ENCODE measurements around the gene XPNPEP1. TPM values are rescaled to one million over a fixed set of nuclear protein-coding genes. Genes with fewer than 3 reads are reported as not detected.

XPNPEP1 gene
- total RNA-seq, 2 donors from 2014 or later = 39.2 to 50.2 TPM

DNA sequence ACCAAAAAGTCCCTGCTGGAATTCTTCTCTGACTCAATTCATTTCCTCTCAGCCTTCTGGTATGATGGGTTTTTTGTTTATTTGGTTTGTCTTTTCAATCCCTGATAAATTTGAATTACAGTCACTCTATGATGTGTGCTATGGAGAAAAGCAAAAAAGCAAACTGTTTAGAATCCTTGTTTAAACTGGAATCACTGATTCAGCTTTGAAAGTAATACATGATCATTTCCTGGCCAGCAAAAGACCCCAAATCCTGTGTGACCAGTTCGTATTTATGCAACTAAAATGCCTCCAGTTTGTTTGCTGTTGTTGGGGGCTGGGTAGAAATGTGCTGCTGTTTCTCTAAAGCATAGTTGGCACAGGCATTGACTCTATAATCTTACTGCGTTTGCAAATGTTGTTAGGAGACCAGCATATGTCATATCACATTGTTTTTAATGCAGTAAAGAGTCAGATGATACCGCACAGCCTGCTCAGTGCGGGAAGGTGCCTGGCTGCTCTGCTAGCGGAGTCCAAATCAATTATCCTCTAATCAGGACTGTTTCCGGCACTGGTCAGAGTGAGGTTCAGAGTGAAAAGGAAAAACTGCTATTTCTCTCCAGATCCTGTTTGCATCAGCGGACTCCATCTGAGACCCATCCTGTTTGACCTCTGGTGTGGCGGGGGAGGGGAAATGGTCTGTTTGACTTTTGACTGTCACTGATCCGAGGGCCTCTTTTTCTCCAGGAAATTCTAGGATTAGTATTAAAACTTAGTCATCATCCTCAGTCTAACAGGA lies 43.8 kb upstream of the XPNPEP1 start:
- peak; percentile 66 for DNase-seq
- Histone ChIP-seq H3K4me1 (ENCODE audit: control insufficient read depth, insufficient read depth, low read length) (peaks cover 39% of the 10 kb centered on the region), H3K27ac (ENCODE audit: low read depth, low read length) (no peak overlapping the region), H3K4me3 (ENCODE audit: low read length) (no peak overlapping the region), H3K9me3 (ENCODE audit: control insufficient read depth, low read length) (no peaks in the 10 kb centered on the region), H3K36me3 (ENCODE audit: control insufficient read depth, insufficient read depth, low read length) (no peaks in the 10 kb centered on the region), H3K27me3 (ENCODE audit: control insufficient read depth, insufficient read depth, low read length, poor library complexity, severe bottlenecking) (no peaks in the 10 kb centered on the region), H3K9ac (ENCODE audit: extremely low read depth, low read length, poor library complexity, severe bottlenecking) (no peak overlapping the region)
- TF ChIP-seq, protein P1, sequence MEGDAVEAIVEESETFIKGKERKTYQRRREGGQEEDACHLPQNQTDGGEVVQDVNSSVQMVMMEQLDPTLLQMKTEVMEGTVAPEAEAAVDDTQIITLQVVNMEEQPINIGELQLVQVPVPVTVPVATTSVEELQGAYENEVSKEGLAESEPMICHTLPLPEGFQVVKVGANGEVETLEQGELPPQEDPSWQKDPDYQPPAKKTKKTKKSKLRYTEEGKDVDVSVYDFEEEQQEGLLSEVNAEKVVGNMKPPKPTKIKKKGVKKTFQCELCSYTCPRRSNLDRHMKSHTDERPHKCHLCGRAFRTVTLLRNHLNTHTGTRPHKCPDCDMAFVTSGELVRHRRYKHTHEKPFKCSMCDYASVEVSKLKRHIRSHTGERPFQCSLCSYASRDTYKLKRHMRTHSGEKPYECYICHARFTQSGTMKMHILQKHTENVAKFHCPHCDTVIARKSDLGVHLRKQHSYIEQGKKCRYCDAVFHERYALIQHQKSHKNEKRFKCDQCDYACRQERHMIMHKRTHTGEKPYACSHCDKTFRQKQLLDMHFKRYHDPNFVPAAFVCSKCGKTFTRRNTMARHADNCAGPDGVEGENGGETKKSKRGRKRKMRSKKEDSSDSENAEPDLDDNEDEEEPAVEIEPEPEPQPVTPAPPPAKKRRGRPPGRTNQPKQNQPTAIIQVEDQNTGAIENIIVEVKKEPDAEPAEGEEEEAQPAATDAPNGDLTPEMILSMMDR (conservative IDR thresholded peaks at IDR 0.05) = no peak
- peak overlapping the region; percentile 55 for H3K27ac Mint-ChIP-seq
- 83 to 89% methylated on average over 6 to 9 of the region's 9 CpGs for WGBS, 2 experiments (ENCODE audit: insufficient coverage in 1 of 2, insufficient read length in 1 of 2)
- H3K9me3 Mint-ChIP-seq = no peaks in the 10 kb centered on the region
- no peaks in the 10 kb centered on the region for H3K36me3 Mint-ChIP-seq (ENCODE audit: low read depth)
- no peaks in the 10 kb centered on the region for H3K27me3 Mint-ChIP-seq (ENCODE audit: insufficient read depth)
- H3K4me3 Mint-ChIP-seq = peak overlapping the region; percentile 20
- peaks cover 47% of the 10 kb centered on the region for H3K4me1 Mint-ChIP-seq

DNA sequence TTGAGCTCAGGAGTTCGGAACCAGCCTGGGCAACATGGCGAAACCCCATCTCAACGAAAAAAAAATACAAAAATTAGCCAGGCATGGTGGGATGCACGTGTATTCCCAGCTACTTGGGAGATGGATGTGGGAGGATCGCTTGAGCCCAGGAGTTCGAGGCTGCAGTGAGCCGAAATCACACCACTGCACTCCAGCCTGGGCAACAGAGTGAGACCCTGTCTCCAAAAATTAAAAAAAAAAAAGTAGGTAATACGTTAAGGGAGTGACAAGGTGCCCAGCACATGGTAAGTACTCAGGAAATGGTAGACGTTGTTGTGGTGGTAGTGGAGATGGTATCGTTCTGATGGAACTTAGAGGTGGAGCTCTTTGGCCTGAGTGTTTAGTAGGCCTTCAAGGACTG lies 41.0 kb upstream of the XPNPEP1 start:
- Histone ChIP-seq H3K4me1 (ENCODE audit: control insufficient read depth, insufficient read depth, low read length) (peaks cover 36% of the 10 kb centered on the region), H3K9ac (ENCODE audit: extremely low read depth, low read length, poor library complexity, severe bottlenecking) (no peak overlapping the region), H3K4me3 (ENCODE audit: low read length) (no peak overlapping the region), H3K27me3 (ENCODE audit: control insufficient read depth, insufficient read depth, low read length, poor library complexity, severe bottlenecking) (no peaks in the 10 kb centered on the region), H3K36me3 (ENCODE audit: control insufficient read depth, insufficient read depth, low read length) (no peaks in the 10 kb centered on the region), H3K9me3 (ENCODE audit: control insufficient read depth, low read length) (no peaks in the 10 kb centered on the region), H3K27ac (ENCODE audit: low read depth, low read length) (no peak overlapping the region)
- no peak for DNase-seq
- no peaks in the 10 kb centered on the region for H3K9me3 Mint-ChIP-seq
- peak overlapping the region; percentile 41 for H3K27ac Mint-ChIP-seq
- no peak overlapping the region for H3K4me3 Mint-ChIP-seq
- H3K36me3 Mint-ChIP-seq (ENCODE audit: low read depth) = no peaks in the 10 kb centered on the region
- peaks cover 52% of the 10 kb centered on the region for H3K4me1 Mint-ChIP-seq
- WGBS, 2 experiments (ENCODE audit: insufficient coverage in 1 of 2, insufficient read length in 1 of 2) = 93 to 94% methylated on average over 9 to 10 of the region's 10 CpGs
- H3K27me3 Mint-ChIP-seq (ENCODE audit: insufficient read depth) = no peaks in the 10 kb centered on the region
- TF ChIP-seq, protein P1 (conservative IDR thresholded peaks at IDR 0.05) = no peak

DNA sequence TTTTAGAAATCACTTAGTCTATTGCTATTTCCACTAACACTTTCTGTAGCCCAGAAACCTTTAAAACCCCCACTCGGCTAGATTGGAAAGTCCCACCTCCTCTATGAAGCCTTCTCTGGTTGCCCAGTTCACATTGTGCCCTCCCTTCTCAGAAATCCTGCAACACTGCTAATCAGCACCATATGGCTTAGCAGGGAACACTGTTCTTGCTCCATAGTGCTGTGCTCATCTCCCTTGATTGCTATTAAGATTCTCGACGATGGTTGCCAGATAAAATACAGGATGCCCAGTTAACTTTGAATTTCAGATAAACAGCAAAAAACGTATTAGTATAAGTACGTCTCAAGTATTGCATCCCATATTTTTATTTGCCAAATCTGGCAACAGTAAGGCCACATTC lies 40.1 kb upstream of the XPNPEP1 start:
- no peak overlapping the region for H3K4me3 Mint-ChIP-seq
- peaks cover 46% of the 10 kb centered on the region for H3K4me1 Mint-ChIP-seq
- Histone ChIP-seq H3K4me1 (ENCODE audit: control insufficient read depth, insufficient read depth, low read length) (peaks cover 31% of the 10 kb centered on the region), H3K9me3 (ENCODE audit: control insufficient read depth, low read length) (no peaks in the 10 kb centered on the region), H3K27me3 (ENCODE audit: control insufficient read depth, insufficient read depth, low read length, poor library complexity, severe bottlenecking) (no peaks in the 10 kb centered on the region), H3K4me3 (ENCODE audit: low read length) (no peak overlapping the region), H3K36me3 (ENCODE audit: control insufficient read depth, insufficient read depth, low read length) (no peaks in the 10 kb centered on the region), H3K9ac (ENCODE audit: extremely low read depth, low read length, poor library complexity, severe bottlenecking) (no peak overlapping the region), H3K27ac (ENCODE audit: low read depth, low read length) (no peak overlapping the region)
- TF ChIP-seq, protein P1 (conservative IDR thresholded peaks at IDR 0.05) = no peak
- DNase-seq = no peak
- no peaks in the 10 kb centered on the region for H3K9me3 Mint-ChIP-seq
- no peaks in the 10 kb centered on the region for H3K36me3 Mint-ChIP-seq (ENCODE audit: low read depth)
- no peak overlapping the region for H3K27ac Mint-ChIP-seq
- no peaks in the 10 kb centered on the region for H3K27me3 Mint-ChIP-seq (ENCODE audit: insufficient read depth)
- WGBS, 2 experiments (ENCODE audit: insufficient coverage in 1 of 2, insufficient read length in 1 of 2) = 90 to 96% methylated on average over 5 of the region's 5 CpGs

Measured in endodermal cell (in vitro differentiated cells).